Breast epithelium (tissue), 3 donors: ENCODE measurements around the gene HADHA.
"Not testable (repeated sequence)": the region's sequence is repeated elsewhere in the genome, so short reads cannot be mapped to it uniquely, and the experiment has no call there.

Experiments
- POLR2A ChIP-seq: fragments of 450-650 bp; IDR thresholded peaks from one replicate; pipeline ENCODE4 v1.6.1; 2016; ENCODE audit warnings: antibody characterized with exemption, mild to moderate bottlenecking, moderate library complexity
- POLR2AphosphoS5 ChIP-seq, 3 donors: sonication (generic); formaldehyde crosslinking; IDR thresholded peaks; one replicate each; pipeline ENCODE4 v1.6.1; 2017; ENCODE audit warnings: antibody characterized with exemption in 3 of 3
- TF ChIP-seq, protein P1 (sequence below), 3 donors: fragments of 450-650 bp; IDR thresholded peaks; one replicate each; pipeline ENCODE4 v1.5.1; 2016 to 2017; ENCODE audit warnings: antibody characterized with exemption in 3 of 3, mild to moderate bottlenecking in 3 of 3, moderate library complexity in 3 of 3

DNA sequence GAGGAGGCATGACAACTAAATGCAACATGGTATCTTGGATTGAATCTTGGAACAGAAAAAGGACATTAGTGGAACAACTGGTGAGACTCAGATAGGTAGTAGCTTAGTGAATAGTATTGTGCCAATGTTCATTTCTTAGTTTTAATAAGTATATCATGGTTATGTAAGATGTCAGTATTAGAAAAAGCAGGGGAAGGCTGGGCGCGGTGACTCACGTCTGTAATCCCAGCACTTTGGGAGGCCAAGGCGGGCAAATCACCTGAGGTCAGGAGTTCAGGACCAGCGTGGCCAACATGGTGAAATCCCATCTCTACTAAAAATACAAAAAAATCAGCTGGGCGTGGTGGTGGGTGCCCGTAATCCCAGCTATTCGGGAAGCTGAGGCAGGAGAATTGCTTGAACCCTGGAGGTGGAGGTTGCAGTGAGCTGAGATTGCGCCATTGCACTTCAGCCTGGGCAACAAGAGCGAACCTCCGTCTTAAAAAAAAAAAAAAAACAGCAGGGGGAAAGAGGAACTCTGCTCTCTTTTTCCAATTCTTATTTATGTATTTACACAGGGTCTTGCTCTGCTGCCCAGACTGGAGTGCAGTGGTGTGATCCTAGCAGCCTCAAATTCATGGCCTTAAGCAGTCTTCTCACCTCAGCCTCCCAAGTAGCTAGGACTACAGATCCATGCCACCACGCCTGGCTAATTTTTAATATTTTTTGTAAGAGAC lies 24.4 kb upstream of the HADHA start:
- TF ChIP-seq, protein P1, sequence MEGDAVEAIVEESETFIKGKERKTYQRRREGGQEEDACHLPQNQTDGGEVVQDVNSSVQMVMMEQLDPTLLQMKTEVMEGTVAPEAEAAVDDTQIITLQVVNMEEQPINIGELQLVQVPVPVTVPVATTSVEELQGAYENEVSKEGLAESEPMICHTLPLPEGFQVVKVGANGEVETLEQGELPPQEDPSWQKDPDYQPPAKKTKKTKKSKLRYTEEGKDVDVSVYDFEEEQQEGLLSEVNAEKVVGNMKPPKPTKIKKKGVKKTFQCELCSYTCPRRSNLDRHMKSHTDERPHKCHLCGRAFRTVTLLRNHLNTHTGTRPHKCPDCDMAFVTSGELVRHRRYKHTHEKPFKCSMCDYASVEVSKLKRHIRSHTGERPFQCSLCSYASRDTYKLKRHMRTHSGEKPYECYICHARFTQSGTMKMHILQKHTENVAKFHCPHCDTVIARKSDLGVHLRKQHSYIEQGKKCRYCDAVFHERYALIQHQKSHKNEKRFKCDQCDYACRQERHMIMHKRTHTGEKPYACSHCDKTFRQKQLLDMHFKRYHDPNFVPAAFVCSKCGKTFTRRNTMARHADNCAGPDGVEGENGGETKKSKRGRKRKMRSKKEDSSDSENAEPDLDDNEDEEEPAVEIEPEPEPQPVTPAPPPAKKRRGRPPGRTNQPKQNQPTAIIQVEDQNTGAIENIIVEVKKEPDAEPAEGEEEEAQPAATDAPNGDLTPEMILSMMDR (IDR thresholded peaks at IDR 0.05): not testable (repeated sequence)
- not testable (repeated sequence) for TF ChIP-seq POLR2AphosphoS5 (IDR thresholded peaks at IDR 0.05); POLR2A
